ENCODE results near the gene LRCH1.

GRCh38 chr13:46676378-46676725 lies 123.4 kb downstream of the LRCH1 start:
- TF ChIP-seq, protein P1, sequence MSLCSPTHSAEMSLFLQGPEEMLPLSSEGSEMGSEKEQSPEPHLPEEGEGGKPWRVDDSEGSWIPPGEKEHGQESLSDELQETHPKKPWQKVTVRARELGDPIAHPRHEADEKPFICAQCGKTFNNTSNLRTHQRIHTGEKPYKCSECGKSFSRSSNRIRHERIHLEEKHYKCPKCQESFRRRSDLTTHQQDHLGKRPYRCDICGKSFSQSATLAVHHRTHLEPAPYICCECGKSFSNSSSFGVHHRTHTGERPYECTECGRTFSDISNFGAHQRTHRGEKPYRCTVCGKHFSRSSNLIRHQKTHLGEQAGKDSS (CRISPR knock-in tag; IDR thresholded peaks at IDR 0.05; ENCODE audit: borderline replicate concordance, low read depth), result no peak
- TF ChIP-seq, protein P2, sequence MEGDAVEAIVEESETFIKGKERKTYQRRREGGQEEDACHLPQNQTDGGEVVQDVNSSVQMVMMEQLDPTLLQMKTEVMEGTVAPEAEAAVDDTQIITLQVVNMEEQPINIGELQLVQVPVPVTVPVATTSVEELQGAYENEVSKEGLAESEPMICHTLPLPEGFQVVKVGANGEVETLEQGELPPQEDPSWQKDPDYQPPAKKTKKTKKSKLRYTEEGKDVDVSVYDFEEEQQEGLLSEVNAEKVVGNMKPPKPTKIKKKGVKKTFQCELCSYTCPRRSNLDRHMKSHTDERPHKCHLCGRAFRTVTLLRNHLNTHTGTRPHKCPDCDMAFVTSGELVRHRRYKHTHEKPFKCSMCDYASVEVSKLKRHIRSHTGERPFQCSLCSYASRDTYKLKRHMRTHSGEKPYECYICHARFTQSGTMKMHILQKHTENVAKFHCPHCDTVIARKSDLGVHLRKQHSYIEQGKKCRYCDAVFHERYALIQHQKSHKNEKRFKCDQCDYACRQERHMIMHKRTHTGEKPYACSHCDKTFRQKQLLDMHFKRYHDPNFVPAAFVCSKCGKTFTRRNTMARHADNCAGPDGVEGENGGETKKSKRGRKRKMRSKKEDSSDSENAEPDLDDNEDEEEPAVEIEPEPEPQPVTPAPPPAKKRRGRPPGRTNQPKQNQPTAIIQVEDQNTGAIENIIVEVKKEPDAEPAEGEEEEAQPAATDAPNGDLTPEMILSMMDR (CRISPR knock-in tag; IDR thresholded peaks at IDR 0.05), result no peak
- TF ChIP-seq ZNF878 (CRISPR knock-in tag; IDR thresholded peaks at IDR 0.05) (no peak), PATZ1 (CRISPR knock-in tag; IDR thresholded peaks at IDR 0.05) (no peak), NONO (IDR thresholded peaks at IDR 0.05) (no peak), NONO (CRISPR knock-in tag; conservative IDR thresholded peaks at IDR 0.05) (no peak), ZBTB4 (CRISPR knock-in tag; IDR thresholded peaks at IDR 0.05; ENCODE audit: borderline replicate concordance) (no peak), MYNN (CRISPR knock-in tag; IDR thresholded peaks at IDR 0.05; ENCODE audit: low read depth) (no peak), POLR2A (IDR thresholded peaks at IDR 0.05; ENCODE audit: insufficient read depth in 1 of 2, low read depth in 2 of 2, low read length in 2 of 2) (no peak), ZNF576 (CRISPR knock-in tag; IDR thresholded peaks at IDR 0.05) (no peak), STAT5B (CRISPR knock-in tag; IDR thresholded peaks at IDR 0.05) (no peak), FOSL2 (CRISPR knock-in tag; IDR thresholded peaks at IDR 0.05) (no peak), POLR2AphosphoS5 (IDR thresholded peaks at IDR 0.05; ENCODE audit: low read depth, low read length) (no peak)

All from HepG2 (cell line).